ENCODE data around the gene OPRD1. TPM values are rescaled to one million over a fixed set of nuclear protein-coding genes. Genes with fewer than 3 reads are reported as not detected.
"Not testable (repeated sequence)": the region's sequence is repeated elsewhere in the genome, so short reads cannot be mapped to it uniquely, and the experiment has no call there.

The OPRD1 gene
- total RNA-seq, 1 donor from 2014 or later, result not detected

- H3K36me3 ChIP-seq, result no peaks in the 10 kb centered on the region
- TF ChIP-seq, protein P1, sequence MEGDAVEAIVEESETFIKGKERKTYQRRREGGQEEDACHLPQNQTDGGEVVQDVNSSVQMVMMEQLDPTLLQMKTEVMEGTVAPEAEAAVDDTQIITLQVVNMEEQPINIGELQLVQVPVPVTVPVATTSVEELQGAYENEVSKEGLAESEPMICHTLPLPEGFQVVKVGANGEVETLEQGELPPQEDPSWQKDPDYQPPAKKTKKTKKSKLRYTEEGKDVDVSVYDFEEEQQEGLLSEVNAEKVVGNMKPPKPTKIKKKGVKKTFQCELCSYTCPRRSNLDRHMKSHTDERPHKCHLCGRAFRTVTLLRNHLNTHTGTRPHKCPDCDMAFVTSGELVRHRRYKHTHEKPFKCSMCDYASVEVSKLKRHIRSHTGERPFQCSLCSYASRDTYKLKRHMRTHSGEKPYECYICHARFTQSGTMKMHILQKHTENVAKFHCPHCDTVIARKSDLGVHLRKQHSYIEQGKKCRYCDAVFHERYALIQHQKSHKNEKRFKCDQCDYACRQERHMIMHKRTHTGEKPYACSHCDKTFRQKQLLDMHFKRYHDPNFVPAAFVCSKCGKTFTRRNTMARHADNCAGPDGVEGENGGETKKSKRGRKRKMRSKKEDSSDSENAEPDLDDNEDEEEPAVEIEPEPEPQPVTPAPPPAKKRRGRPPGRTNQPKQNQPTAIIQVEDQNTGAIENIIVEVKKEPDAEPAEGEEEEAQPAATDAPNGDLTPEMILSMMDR (IDR thresholded peaks at IDR 0.05), result no peak
- H3K27ac ChIP-seq, result no peak overlapping the region
- no peak overlapping the region for H3K4me3 ChIP-seq
- intact Hi-C loops (cut with DNase I), result no loop called here
- H3K4me1 ChIP-seq, result no peaks in the 10 kb centered on the region
- DNase-seq (ENCODE audit: low spot score in 2 of 2), result no peak
- H3K9me3 ChIP-seq, result no peaks in the 10 kb centered on the region
- no peaks in the 10 kb centered on the region for H3K27me3 ChIP-seq
These were observed 10.8 kb downstream of the OPRD1 start for GRCh38 chr1:28822799-28823198.

DNA sequence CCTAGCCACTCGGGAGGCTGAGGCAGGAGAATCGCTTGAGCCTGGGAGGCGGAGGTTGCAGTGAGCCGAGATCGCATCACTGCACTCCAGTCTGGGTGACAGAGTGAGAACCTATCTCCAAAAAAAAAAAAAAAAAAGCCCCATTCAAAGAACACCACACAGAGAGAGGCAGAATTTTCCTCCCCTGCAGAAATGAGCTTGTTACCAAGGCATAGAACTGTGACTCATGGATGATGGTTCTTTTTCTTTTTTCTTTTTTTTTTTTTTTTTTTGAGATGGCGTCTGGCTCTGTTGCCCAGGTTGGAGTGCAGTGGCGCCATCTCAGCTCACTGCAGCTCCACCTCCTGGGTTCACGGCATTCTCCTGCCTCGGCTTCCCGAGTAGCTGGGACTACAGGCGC is 12.1 kb downstream of the OPRD1 start:
- H3K9me3 ChIP-seq; H3K36me3 ChIP-seq; H3K27ac ChIP-seq; H3K27me3 ChIP-seq; H3K4me3 ChIP-seq; intact Hi-C loops (cut with DNase I); DNase-seq (ENCODE audit: low spot score in 2 of 2); H3K4me1 ChIP-seq: not testable (repeated sequence)

GRCh38 chr1:28828227-28828858 is 16.4 kb downstream of the OPRD1 start:
- H3K36me3 ChIP-seq; H3K4me3 ChIP-seq; DNase-seq (ENCODE audit: low spot score in 2 of 2); H3K27me3 ChIP-seq; H3K9me3 ChIP-seq; H3K4me1 ChIP-seq; intact Hi-C loops (cut with DNase I); H3K27ac ChIP-seq: not testable (repeated sequence)

GRCh38 chr1:28830814-28831213 is 18.8 kb downstream of the OPRD1 start:
- H3K4me1 ChIP-seq, result no peaks in the 10 kb centered on the region
- no peak overlapping the region for H3K4me3 ChIP-seq
- no peaks in the 10 kb centered on the region for H3K27me3 ChIP-seq
- TF ChIP-seq, protein P1 (IDR thresholded peaks at IDR 0.05), result no peak
- intact Hi-C loops (cut with DNase I), result no loop called here
- H3K27ac ChIP-seq, result no peak overlapping the region
- no peaks in the 10 kb centered on the region for H3K9me3 ChIP-seq
- H3K36me3 ChIP-seq, result no peaks in the 10 kb centered on the region
- no peak for DNase-seq (ENCODE audit: low spot score in 2 of 2)

GRCh38 chr1:28832966-28833365 is 21.0 kb downstream of the OPRD1 start:
- no peaks in the 10 kb centered on the region for H3K27me3 ChIP-seq
- intact Hi-C loops (cut with DNase I), result no loop called here
- no peaks in the 10 kb centered on the region for H3K36me3 ChIP-seq

GRCh38 chr1:28833381-28833780 is 21.4 kb downstream of the OPRD1 start:
- TF ChIP-seq, protein P1 (IDR thresholded peaks at IDR 0.05), result no peak
- no peak for DNase-seq (ENCODE audit: low spot score in 2 of 2)
- Histone ChIP-seq H3K36me3 (no peaks in the 10 kb centered on the region), H3K4me1 (no peaks in the 10 kb centered on the region), H3K27ac (no peak overlapping the region), H3K27me3 (no peaks in the 10 kb centered on the region), H3K4me3 (no peak overlapping the region), H3K9me3 (no peaks in the 10 kb centered on the region)
- intact Hi-C loops (cut with DNase I), result no loop called here

More at GRCh38 chr1:28832966-28833365, 21.0 kb downstream of the OPRD1 start:
- Histone ChIP-seq H3K27ac (no peak overlapping the region), H3K4me1 (no peaks in the 10 kb centered on the region), H3K9me3 (no peaks in the 10 kb centered on the region), H3K4me3 (no peak overlapping the region)
- TF ChIP-seq, protein P1 (IDR thresholded peaks at IDR 0.05), result no peak
- no peak for DNase-seq (ENCODE audit: low spot score in 2 of 2)

GRCh38 chr1:28835237-28835650 is 23.3 kb downstream of the OPRD1 start:
- Histone ChIP-seq H3K4me1 (no peaks in the 10 kb centered on the region), H3K4me3 (no peak overlapping the region), H3K36me3 (no peaks in the 10 kb centered on the region), H3K9me3 (no peaks in the 10 kb centered on the region), H3K27me3 (no peaks in the 10 kb centered on the region), H3K27ac (no peak overlapping the region)
- TF ChIP-seq, protein P1 (IDR thresholded peaks at IDR 0.05), result no peak
- DNase-seq (ENCODE audit: low spot score in 2 of 2), result no peak
- intact Hi-C loops (cut with DNase I), result no loop called here

Data from ascending aorta (tissue), 2 donors.